ENCODE measurements around the gene POLR2A.

The POLR2A gene

GRCh38 chr17:7484067-7484918 lies at the start of gene POLR2A:
Gene POLR2A, plus strand, starts transcription at chr17:7484366.
- DNase-seq (ENCODE audit: low spot score): peak; percentile 100

- DNase-seq (ENCODE audit: low spot score): no peak
These were observed 48.2 kb upstream of the POLR2A start for GRCh38 chr17:7435676-7436555.

- DNase-seq (ENCODE audit: low spot score): peak; percentile 29
These were observed 47.4 kb upstream of the POLR2A start for GRCh38 chr17:7436556-7437368.

- no peak for DNase-seq (ENCODE audit: low spot score)
These were observed 46.8 kb upstream of the POLR2A start for GRCh38 chr17:7437369-7437863.

- DNase-seq (ENCODE audit: low spot score): no peak
These were observed 46.1 kb upstream of the POLR2A start for GRCh38 chr17:7437950-7438614.

GRCh38 chr17:7438656-7439460 lies 45.3 kb upstream of the POLR2A start:
- DNase-seq (ENCODE audit: low spot score): no peak

GRCh38 chr17:7439462-7440112 lies 44.6 kb upstream of the POLR2A start, which contains the start of gene FGF11:
Gene FGF11, plus strand, starts transcription at chr17:7439512. Its CDS starts 109 bp downstream, at chr17:7439621.
- DNase-seq (ENCODE audit: low spot score): no peak

- DNase-seq (ENCODE audit: low spot score): no peak
These were observed 43.9 kb upstream of the POLR2A start for GRCh38 chr17:7440113-7440833.

- no peak for DNase-seq (ENCODE audit: low spot score)
These were observed 43.4 kb upstream of the POLR2A start for GRCh38 chr17:7440834-7441195.

- DNase-seq (ENCODE audit: low spot score): no peak
These were observed 42.9 kb upstream of the POLR2A start for GRCh38 chr17:7441266-7441665.

GRCh38 chr17:7442142-7442541 lies 42.0 kb upstream of the POLR2A start:
- no peak for DNase-seq (ENCODE audit: low spot score)

- no peak for DNase-seq (ENCODE audit: low spot score)
These were observed 40.4 kb upstream of the POLR2A start for GRCh38 chr17:7443499-7444485.

- peak; percentile 38 for DNase-seq (ENCODE audit: low spot score)
These were observed 39.2 kb upstream of the POLR2A start, which contains the start of gene CHRNB1 for GRCh38 chr17:7444682-7445618. Gene CHRNB1, plus strand, starts transcription at chr17:7445061. Its CDS starts 67 bp downstream, at chr17:7445128.

- no peak for DNase-seq (ENCODE audit: low spot score)
These were observed 38.6 kb upstream of the POLR2A start for GRCh38 chr17:7445619-7445968.

GRCh38 chr17:7448461-7448860 lies 35.7 kb upstream of the POLR2A start:
- no peak for DNase-seq (ENCODE audit: low spot score)

- no peak for DNase-seq (ENCODE audit: low spot score)
These were observed 24.1 kb upstream of the POLR2A start for GRCh38 chr17:7459961-7460545.
